ENCODE results near the gene RPLP2.

RPLP2 gene

GRCh38 chr11:777288-778255 is 32.2 kb upstream of the RPLP2 start, which contains the start of gene GATD1:
GATD1 (minus strand) TSS chr11:777487; CDS start chr11:777462, 25 bp downstream.
- H3K4me1 ChIP-seq (ENCODE audit: insufficient read depth, low read length) = peaks cover 48% of the 10 kb centered on the region
- H3K4me2 ChIP-seq (ENCODE audit: insufficient read depth, low read length) = peak within 1 kb of the TSS; percentile 89
- peak within 1 kb of the TSS; percentile 87 for H3K27ac ChIP-seq (ENCODE audit: low read length)
- peak within 1 kb of the TSS; percentile 97 for H2AFZ ChIP-seq (ENCODE audit: low read depth, low read length)
- H3K4me3 ChIP-seq (ENCODE audit: low read depth in 1 of 2, low read length in 2 of 2) = peak within 1 kb of the TSS; percentile 88 to 92
- H3K27me3 ChIP-seq (ENCODE audit: insufficient read depth, low read length, poor library complexity) = no peaks in the 10 kb centered on the region
- peak within 1 kb of the TSS; percentile 97 for H3K9ac ChIP-seq (ENCODE audit: low read depth, low read length)
- H3K36me3 ChIP-seq (ENCODE audit: insufficient read depth, low read length) = peaks cover 47% of the 10 kb centered on the region
- H3K79me2 ChIP-seq (ENCODE audit: insufficient read depth, low read length) = peaks cover 71% of the 10 kb centered on the region
- no peaks in the 10 kb centered on the region for H3K9me3 ChIP-seq (ENCODE audit: insufficient read depth, low read length, severe bottlenecking)
- no peak for TF ChIP-seq EZH2 (IDR thresholded peaks at IDR 0.05; ENCODE audit: borderline replicate concordance, low read depth, low read length, severe bottlenecking)
- TF ChIP-seq CTCF (IDR thresholded peaks at IDR 0.05; ENCODE audit: borderline replicate concordance, extremely low read depth, low read length, poor library complexity, severe bottlenecking) = peak; percentile 6
- ATAC-seq (ENCODE audit: insufficient read depth, low read depth) (peak; percentile 80), DNase-seq (peak; percentile 93)
- H4K20me1 ChIP-seq (ENCODE audit: insufficient read depth, low read length) = peaks cover 59% of the 10 kb centered on the region

GRCh38 chr11:778976-779954 is 30.5 kb upstream of the RPLP2 start:
- Histone ChIP-seq H3K79me2 (ENCODE audit: insufficient read depth, low read length) (peaks cover 54% of the 10 kb centered on the region), H3K27ac (ENCODE audit: low read length) (no peak overlapping the region), H3K4me3 (ENCODE audit: low read depth in 1 of 2, low read length in 2 of 2) (no peak overlapping the region), H3K9me3 (ENCODE audit: insufficient read depth, low read length, severe bottlenecking) (no peaks in the 10 kb centered on the region), H2AFZ (ENCODE audit: low read depth, low read length) (no peak overlapping the region), H3K9ac (ENCODE audit: low read depth, low read length) (peak overlapping the region; percentile 97; the same call in 1 of the 2 replicates), H3K36me3 (ENCODE audit: insufficient read depth, low read length) (peaks cover 36% of the 10 kb centered on the region), H4K20me1 (ENCODE audit: insufficient read depth, low read length) (peaks cover 47% of the 10 kb centered on the region), H3K27me3 (ENCODE audit: insufficient read depth, low read length, poor library complexity) (no peaks in the 10 kb centered on the region), H3K4me2 (ENCODE audit: insufficient read depth, low read length) (peak overlapping the region; percentile 89), H3K4me1 (ENCODE audit: insufficient read depth, low read length) (peaks cover 48% of the 10 kb centered on the region)
- TF ChIP-seq CTCF (IDR thresholded peaks at IDR 0.05; ENCODE audit: borderline replicate concordance, extremely low read depth, low read length, poor library complexity, severe bottlenecking) (no peak), EZH2 (IDR thresholded peaks at IDR 0.05; ENCODE audit: borderline replicate concordance, low read depth, low read length, severe bottlenecking) (no peak)
- ATAC-seq (ENCODE audit: insufficient read depth, low read depth) = no peak
- no peak for DNase-seq

- DNase-seq (no peak), ATAC-seq (ENCODE audit: insufficient read depth, low read depth) (no peak)
- Histone ChIP-seq H3K79me2 (ENCODE audit: insufficient read depth, low read length) (peaks cover 48% of the 10 kb centered on the region), H3K9ac (ENCODE audit: low read depth, low read length) (peak overlapping the region; percentile 17; the same call in 1 of the 2 replicates), H3K27me3 (ENCODE audit: insufficient read depth, low read length, poor library complexity) (no peaks in the 10 kb centered on the region), H3K36me3 (ENCODE audit: insufficient read depth, low read length) (peaks cover 32% of the 10 kb centered on the region), H3K27ac (ENCODE audit: low read length) (no peak overlapping the region), H3K4me3 (ENCODE audit: low read depth in 1 of 2, low read length in 2 of 2) (no peak overlapping the region), H3K9me3 (ENCODE audit: insufficient read depth, low read length, severe bottlenecking) (no peaks in the 10 kb centered on the region), H4K20me1 (ENCODE audit: insufficient read depth, low read length) (peaks cover 43% of the 10 kb centered on the region), H3K4me1 (ENCODE audit: insufficient read depth, low read length) (peaks cover 43% of the 10 kb centered on the region), H2AFZ (ENCODE audit: low read depth, low read length) (no peak overlapping the region), H3K4me2 (ENCODE audit: insufficient read depth, low read length) (peak overlapping the region; percentile 20; the same call in 1 of the 2 replicates)
- TF ChIP-seq CTCF (IDR thresholded peaks at IDR 0.05; ENCODE audit: borderline replicate concordance, extremely low read depth, low read length, poor library complexity, severe bottlenecking) (no peak), EZH2 (IDR thresholded peaks at IDR 0.05; ENCODE audit: borderline replicate concordance, low read depth, low read length, severe bottlenecking) (no peak)
Observed at GRCh38 chr11:779955-780532, 29.7 kb upstream of the RPLP2 start.

Measured in DND-41 (cell line).